Stimulated activated CD4-positive, alpha-beta T cell treated with anti-CD3 and anti-CD28 coated beads, Interleukin-4, amount 100 ng/mL, for 1 hour (primary cell): ENCODE data around the gene CCDC51.
A peak's percentile ranks its signal among the peaks of the same experiment; 100 is the strongest.

Source experiments
- DNase-seq: peaks from one replicate; pipeline ENCODE4 v3.0.0-alpha.2; 2020

The CCDC51 gene

DNA sequence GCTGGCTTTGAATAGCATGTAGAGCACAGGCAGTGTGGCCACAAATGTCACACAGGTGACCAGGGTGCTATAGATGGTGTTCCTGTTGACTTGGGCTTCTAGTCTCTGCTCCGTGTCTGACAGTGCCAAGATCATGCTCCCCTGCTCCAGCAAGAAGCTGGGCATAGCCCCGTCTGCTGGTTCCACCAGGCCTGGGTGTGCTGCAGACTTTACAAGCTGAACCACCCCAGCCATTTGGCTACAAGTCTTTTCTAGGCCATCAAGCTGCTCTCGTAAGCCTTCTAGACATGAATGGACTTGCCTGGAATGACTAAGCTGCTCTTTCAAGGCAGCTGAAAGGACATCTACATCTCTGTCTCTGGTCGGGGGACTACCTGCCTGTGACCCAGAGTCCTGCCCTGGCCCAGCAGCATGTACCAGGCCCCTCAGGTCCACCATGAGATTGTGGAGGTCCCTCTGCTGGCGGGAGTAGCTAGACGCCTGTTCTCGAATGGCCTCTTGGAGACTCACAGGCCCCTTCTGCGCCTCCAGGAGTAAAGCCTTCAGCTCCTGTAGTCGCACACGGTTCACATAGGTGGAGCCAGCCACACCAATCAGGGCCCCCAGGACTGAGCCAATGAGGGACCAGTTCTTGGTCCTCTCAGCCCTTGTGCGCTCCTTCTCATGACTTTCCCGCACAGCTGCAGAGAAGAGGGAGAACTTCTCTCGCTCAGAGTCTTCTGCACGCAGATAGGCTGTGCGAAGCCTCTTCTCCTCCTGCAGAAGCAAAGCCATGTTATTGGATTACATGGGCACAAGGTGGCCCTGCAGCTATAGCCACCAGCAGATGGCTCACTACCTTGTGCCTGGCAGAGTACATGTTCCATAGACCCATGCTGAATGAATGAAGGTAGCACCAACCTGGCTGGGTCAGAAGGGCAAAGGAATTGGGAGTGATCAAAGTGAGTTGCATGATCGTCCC, 7.2 kb downstream of the CCDC51 start:
- no peak for DNase-seq

GRCh38 chr3:48431224-48432029, 8.5 kb downstream of the CCDC51 start:
- no peak for DNase-seq

GRCh38 chr3:48430708-48431101, 9.2 kb downstream of the CCDC51 start:
- DNase-seq = no peak

DNA sequence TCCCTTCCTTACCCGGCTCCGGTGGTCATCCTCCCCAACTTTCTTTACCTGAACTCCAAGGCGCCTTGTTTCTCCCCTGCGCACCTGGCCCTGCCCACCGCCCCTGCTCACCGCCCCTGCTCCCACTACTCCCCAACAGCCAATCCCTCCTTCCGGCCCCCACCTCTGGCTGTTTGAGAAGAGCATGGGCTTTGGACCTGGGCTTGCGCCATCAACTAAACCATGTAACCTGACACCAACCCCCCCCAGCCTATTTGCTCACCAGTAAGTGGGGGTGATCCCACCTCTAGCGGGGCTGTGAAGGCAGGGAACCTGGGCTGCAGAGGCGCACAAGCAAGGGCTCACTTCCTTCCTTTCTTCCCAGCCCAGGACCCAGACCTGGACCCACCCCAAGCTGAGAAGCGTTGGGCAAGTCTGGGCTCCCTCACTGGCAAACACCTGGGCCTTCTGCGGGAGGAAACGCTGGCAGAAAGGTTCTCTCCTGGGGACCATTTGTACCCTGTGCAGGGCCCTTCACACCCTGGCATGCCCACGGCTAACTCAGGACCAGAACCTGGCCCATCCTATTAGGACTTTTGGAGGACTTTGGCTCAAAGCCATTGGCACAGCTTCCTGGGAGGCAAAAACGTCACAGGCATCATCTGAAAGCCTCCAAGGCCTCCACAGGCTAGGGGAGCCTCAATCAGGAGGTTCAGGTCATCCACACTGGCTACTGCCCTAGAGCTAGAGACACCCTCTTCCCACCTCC, 9.8 kb downstream of the CCDC51 start, which contains the start of gene PLXNB1:
Gene PLXNB1 (minus strand): TSS at position 127 of the 748 bp plus-strand sequence. CDS start 5,475 bp downstream, outside the sequence.
- DNase-seq = peak; percentile 27

- peak; percentile 64 for DNase-seq
These were observed 10.5 kb downstream of the CCDC51 start for GRCh38 chr3:48429317-48429959.

GRCh38 chr3:48428572-48429316, 11.2 kb downstream of the CCDC51 start:
- DNase-seq = no peak

DNA sequence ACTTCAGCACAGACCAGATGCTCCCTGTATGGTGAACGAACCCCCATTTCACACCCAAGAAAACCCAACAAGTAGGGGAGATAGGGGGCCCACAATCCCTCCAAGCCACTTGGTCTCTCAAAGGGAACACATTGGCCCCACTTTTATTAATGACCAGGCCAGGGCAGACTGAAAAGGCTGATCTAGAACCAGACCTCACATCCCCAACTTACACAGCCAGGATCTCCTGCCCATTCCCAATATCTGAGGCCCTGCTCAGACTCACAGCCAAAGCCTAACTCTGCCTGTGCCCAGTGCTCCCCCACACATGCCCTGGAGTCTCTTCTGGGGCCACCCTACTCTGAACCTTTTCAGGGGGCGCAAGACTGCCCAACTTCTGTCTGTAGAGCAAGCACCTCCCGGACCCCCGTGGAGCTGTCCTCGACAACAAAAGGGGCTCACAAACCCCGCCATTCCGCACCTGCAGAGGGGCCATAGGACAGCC, 11.8 kb downstream of the CCDC51 start:
- DNase-seq = no peak

DNA sequence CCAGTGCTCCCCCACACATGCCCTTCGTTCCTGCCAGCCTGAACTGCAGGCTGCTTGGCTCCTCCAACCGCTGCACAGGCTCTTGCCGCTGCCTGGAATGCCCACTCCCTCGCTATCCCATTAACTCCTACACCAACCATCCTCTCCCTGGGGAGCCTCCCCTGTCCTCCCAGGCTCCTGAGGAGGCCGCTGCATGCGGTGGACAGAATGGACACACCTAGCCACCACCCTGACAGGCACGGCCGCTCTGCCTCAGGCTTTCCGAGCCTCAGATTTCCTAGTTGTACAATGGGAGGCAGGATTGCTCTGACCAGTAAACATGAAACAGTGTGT, 12.3 kb downstream of the CCDC51 start:
- DNase-seq = no peak

- no peak for DNase-seq
These were observed 12.8 kb downstream of the CCDC51 start for GRCh38 chr3:48426944-48427629.

DNA sequence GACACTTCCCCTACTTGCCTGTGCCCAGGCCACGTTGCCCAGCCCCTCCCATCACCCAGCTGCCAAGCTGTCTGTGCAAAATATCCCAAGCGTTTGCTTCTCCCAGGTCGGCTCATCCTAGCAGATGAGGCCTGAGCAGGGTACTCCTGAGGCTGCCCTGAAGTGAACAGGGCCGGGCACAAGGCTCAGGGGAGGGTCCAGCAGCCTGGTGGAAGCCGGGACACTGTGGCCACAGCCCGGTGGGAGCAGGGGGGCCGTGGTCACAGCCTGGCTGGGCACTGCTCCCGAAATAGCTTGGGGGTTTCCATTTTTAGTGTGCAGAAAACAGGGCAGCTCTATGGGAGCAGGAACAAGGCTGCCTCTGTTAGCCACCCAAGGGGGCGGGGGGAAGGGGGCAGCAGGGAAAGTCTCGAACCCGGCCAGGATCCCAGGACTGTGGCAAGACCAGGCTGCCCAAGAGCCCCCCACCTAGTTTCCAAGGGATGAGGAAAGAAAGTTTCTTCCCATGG, 13.5 kb downstream of the CCDC51 start:
- DNase-seq = no peak

DNA sequence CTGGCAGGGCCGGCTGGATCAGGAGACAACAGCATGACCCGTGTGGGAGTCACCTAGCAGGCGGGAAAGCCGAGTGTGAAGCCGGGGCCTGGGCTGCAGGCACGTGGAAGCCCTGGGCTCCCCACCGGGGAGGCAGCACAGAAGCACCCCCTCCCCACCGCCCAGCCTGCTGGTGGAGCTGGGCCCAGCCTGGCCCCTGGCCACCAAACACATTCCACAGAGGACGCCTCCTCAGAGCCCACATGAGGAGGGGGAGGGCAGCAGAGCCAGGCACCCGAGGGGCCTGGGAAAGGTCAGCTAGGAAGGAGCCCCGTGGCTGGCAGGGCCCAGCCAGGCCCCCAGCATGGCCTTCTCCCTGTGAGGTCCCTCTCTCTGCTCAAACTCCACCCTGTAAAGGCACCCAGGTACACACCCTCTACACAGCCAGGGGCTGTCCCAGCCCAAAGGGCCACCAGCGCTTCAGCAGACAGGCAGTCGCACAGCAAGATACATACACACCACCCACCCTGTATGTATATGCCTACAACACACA, 14.6 kb downstream of the CCDC51 start:
- DNase-seq = no peak

- DNase-seq = no peak
These were observed 15.8 kb downstream of the CCDC51 start for GRCh38 chr3:48423883-48424695.

DNA sequence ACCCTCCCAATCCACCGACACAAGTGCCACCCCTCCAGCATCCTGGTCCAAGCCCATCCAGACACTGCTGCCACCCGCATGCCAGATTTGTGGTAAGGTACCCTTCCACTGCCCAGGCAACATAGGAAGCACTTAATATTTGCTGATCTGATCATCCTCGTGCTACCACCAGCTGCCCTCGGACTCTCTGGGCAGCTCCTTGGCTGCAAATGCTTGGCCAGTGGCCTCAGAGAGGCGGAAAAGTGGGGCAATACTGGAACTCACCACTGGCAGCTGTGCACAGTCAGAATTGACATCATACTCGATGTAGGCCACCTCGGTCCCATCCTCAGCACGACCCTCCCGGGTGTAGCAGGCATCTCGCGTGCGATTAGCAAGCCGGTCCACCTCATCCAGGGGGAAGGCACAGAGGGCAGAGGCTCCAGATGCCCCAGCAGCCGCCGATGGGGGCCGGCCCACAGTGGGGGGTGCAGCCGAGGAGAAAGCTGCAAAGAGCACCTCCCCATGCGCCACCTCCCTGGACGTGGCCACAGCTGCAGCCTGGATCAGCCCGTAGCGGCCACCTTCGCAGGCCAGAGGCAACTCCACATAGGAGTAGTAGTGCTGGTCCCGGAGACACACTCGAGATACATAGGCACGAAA, 16.6 kb downstream of the CCDC51 start:
- no peak for DNase-seq

DNA sequence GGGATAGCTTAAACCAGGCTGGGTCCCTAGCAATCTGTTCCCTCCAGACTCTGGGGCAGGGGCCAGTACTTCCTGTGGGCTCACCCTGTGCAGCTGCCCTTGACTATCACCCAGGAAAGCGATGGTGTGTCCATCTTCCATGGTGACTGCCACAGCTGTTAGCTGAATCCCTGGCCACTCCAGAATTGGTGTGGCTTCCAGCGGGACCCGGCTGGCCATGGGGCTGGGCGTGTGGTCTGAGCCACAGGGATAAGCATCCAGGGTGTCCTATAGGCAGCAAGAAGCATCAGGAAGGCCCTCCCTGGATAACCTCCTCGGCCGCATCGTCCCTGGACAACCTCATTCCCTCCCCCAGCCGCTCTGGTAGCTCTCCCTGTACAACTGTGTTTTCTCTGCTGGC, 17.2 kb downstream of the CCDC51 start:
- DNase-seq = no peak

- DNase-seq = no peak
These were observed 17.6 kb downstream of the CCDC51 start for GRCh38 chr3:48422272-48422671.

- DNase-seq = no peak
These were observed 19.4 kb downstream of the CCDC51 start for GRCh38 chr3:48420561-48420960.

GRCh38 chr3:48419597-48419996, 20.3 kb downstream of the CCDC51 start:
- no peak for DNase-seq

GRCh38 chr3:48419149-48419548, 20.8 kb downstream of the CCDC51 start:
- DNase-seq = no peak

DNA sequence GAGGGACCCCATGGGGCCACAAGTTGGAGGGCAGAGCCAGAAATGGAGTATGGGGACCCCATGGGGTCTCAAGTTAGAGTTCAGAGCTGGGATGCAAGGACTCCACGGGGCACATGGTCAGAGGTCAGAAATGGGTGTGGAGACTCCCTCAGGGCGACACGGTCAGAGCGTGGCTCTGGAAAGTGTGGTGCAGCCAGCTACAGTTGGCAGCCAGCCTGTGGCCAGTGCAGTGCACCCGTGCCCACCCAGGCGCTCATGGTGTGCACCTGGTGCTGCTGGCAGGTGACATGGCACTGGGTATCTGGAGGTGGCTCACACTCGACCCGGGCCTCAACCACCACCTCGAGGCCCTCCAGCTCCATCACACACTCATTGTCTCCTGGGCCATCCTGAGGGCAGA, 21.3 kb downstream of the CCDC51 start:
- DNase-seq = no peak
